ENCODE measurements around the gene AHI1. TPM values are rescaled to one million over a fixed set of nuclear protein-coding genes. Genes with fewer than 3 reads are reported as not detected.

AHI1 gene
- total RNA-seq, 2 experiments from 2014 or later = 21.1 to 27.5 TPM

DNA sequence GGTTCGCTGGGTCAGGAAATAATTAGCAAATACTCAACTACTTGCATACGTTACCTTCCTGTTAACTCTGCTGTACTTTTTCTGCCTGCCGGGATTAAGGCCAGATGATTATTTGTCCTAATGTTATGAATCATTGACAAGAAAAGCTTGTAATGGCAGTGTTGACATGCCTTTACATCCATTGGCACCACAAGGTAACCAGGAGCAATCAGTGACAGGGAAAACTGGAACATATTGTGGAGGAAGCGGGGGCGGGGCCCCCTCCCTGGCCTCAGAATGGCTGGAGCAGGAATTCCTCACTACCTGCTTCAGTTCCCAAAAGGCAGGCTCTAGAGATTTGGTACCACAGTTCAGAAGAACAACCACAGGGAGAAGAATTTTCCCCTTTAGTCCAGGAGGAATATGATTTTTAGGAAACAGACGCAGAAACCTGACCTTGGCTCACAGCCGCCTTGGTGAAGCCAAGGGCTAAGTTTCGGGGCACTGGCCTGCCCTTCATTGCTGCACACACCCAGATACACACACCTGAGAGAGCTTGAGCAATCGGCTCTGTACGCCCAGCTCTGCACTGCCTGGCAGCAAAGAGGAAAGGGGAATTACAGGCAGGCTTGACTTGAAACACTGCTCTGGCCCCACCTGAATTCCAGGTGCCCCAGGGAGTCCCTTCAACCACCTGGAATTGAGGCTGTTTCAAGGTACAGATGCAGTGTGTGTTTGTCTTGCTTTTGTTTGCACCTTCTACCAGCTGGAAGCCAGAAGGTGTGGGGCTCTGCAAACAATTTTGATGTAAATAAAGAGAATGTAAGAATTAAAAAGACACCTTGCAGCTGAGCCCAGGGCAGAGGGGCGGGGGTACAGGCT, 226.6 kb downstream of the AHI1 start:
- Histone ChIP-seq H3K27me3 (ENCODE audit: control insufficient read depth in 1 of 2, insufficient read depth in 2 of 2, low read length in 2 of 2) (no peaks in the 10 kb centered on the region), H3K4me3 (ENCODE audit: low read length) (no peak overlapping the region), H3K27ac (ENCODE audit: low read depth in 1 of 2, low read length in 2 of 2) (no peak overlapping the region), H3K4me1 (ENCODE audit: insufficient read depth, low read length) (no peaks in the 10 kb centered on the region), H3K36me3 (ENCODE audit: insufficient read depth, low read length) (no peaks in the 10 kb centered on the region), H3K9me3 (ENCODE audit: control insufficient read depth in 1 of 2, insufficient read depth in 1 of 2, low read length in 2 of 2) (no peaks in the 10 kb centered on the region)
- DNase-seq (no peak), ATAC-seq (ENCODE audit: poor library complexity) (no peak)
- TF ChIP-seq, protein P1, sequence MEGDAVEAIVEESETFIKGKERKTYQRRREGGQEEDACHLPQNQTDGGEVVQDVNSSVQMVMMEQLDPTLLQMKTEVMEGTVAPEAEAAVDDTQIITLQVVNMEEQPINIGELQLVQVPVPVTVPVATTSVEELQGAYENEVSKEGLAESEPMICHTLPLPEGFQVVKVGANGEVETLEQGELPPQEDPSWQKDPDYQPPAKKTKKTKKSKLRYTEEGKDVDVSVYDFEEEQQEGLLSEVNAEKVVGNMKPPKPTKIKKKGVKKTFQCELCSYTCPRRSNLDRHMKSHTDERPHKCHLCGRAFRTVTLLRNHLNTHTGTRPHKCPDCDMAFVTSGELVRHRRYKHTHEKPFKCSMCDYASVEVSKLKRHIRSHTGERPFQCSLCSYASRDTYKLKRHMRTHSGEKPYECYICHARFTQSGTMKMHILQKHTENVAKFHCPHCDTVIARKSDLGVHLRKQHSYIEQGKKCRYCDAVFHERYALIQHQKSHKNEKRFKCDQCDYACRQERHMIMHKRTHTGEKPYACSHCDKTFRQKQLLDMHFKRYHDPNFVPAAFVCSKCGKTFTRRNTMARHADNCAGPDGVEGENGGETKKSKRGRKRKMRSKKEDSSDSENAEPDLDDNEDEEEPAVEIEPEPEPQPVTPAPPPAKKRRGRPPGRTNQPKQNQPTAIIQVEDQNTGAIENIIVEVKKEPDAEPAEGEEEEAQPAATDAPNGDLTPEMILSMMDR (IDR thresholded peaks at IDR 0.05) = no peak
- H3K9me3 Mint-ChIP-seq = no peaks in the 10 kb centered on the region
- no peak overlapping the region for H3K4me3 Mint-ChIP-seq
- no peaks in the 10 kb centered on the region for H3K36me3 Mint-ChIP-seq (ENCODE audit: low read depth)
- H3K4me1 Mint-ChIP-seq (ENCODE audit: low read depth) = no peaks in the 10 kb centered on the region
- no peak overlapping the region for H3K27ac Mint-ChIP-seq
- ChIA-PET CTCF (no interaction called here), POLR2A (no interaction called here)
- intact Hi-C loops (cut with DNase I, micrococcal nuclease) = no loop called here
- H3K27me3 Mint-ChIP-seq = peaks cover 4% of the 10 kb centered on the region

DNA sequence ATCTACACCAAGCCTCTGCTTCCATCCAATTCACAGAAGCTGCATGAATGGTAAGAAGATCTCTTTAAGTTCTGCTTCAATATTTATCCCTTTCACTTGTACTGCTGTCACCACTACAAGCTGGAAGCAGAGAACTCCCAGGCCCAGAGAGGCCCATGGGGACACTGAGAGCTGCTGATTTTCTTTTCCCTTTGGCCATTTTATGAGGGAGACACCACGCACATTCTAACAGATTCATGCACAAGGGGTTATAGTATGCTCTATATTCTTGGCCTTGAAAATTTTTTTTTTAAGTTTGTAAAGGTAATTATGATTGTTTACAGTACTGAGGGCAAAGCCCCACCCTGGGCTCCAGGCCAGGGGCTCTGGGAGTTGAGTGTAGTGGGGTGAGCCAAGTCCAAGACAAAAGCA, 228.1 kb downstream of the AHI1 start:
- Histone ChIP-seq H3K36me3 (ENCODE audit: insufficient read depth, low read length) (no peaks in the 10 kb centered on the region), H3K27me3 (ENCODE audit: control insufficient read depth in 1 of 2, insufficient read depth in 2 of 2, low read length in 2 of 2) (no peaks in the 10 kb centered on the region), H3K27ac (ENCODE audit: low read depth in 1 of 2, low read length in 2 of 2) (no peak overlapping the region), H3K4me1 (ENCODE audit: insufficient read depth, low read length) (no peaks in the 10 kb centered on the region), H3K9me3 (ENCODE audit: control insufficient read depth in 1 of 2, insufficient read depth in 1 of 2, low read length in 2 of 2) (no peaks in the 10 kb centered on the region), H3K4me3 (ENCODE audit: low read length) (no peak overlapping the region)
- Mint-ChIP-seq H3K4me3 (no peak overlapping the region), H3K27ac (no peak overlapping the region), H3K4me1 (ENCODE audit: low read depth) (no peaks in the 10 kb centered on the region), H3K27me3 (no peaks in the 10 kb centered on the region), H3K9me3 (no peaks in the 10 kb centered on the region), H3K36me3 (ENCODE audit: low read depth) (no peaks in the 10 kb centered on the region)
- POLR2A ChIA-PET = no interaction called here
- ATAC-seq (ENCODE audit: poor library complexity) (no peak), DNase-seq (no peak)
- TF ChIP-seq, protein P1 (IDR thresholded peaks at IDR 0.05) = no peak
- intact Hi-C loops (cut with DNase I, micrococcal nuclease) = no loop called here
- CTCF ChIA-PET = interaction anchor here (0.5 kb wide), 1 partner anchor 1064 kb away, joined by 3 read pairs; no protein-coding TSS in a partner anchor

DNA sequence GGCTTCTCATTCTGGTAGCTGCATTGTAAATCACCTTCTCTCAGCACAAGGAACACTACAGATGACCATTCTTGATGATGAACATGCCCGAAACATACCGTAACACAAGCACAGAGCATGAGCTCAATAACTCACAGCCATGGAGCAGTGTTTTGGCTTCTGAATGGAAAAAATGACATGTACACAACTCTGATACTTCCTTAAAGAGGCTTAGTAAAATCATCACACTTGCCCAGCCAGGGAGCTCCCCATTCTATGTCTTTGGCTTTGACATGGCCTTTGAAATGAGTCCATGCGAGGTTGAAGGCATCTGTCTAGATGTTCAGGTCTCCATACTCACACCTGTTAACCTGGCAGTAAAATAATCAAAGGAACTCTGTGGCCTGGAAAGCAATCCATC, 228.8 kb downstream of the AHI1 start:
- no peak for ATAC-seq (ENCODE audit: poor library complexity)
- no peaks in the 10 kb centered on the region for H3K4me1 ChIP-seq (ENCODE audit: insufficient read depth, low read length)
- Mint-ChIP-seq H3K4me3 (no peak overlapping the region), H3K27me3 (no peaks in the 10 kb centered on the region), H3K4me1 (ENCODE audit: low read depth) (no peaks in the 10 kb centered on the region), H3K27ac (no peak overlapping the region), H3K9me3 (no peaks in the 10 kb centered on the region), H3K36me3 (ENCODE audit: low read depth) (no peaks in the 10 kb centered on the region)
- TF ChIP-seq, protein P1 (IDR thresholded peaks at IDR 0.05) = no peak
- intact Hi-C loops (cut with DNase I, micrococcal nuclease) = no loop called here
- no peak overlapping the region for H3K4me3 ChIP-seq (ENCODE audit: low read length)
- CTCF ChIA-PET = no interaction called here
- H3K9me3 ChIP-seq (ENCODE audit: control insufficient read depth in 1 of 2, insufficient read depth in 1 of 2, low read length in 2 of 2) = no peaks in the 10 kb centered on the region
- H3K27ac ChIP-seq (ENCODE audit: low read depth in 1 of 2, low read length in 2 of 2) = no peak overlapping the region
- H3K36me3 ChIP-seq (ENCODE audit: insufficient read depth, low read length) = no peaks in the 10 kb centered on the region
- POLR2A ChIA-PET = no interaction called here
- DNase-seq = no peak
- H3K27me3 ChIP-seq (ENCODE audit: control insufficient read depth in 1 of 2, insufficient read depth in 2 of 2, low read length in 2 of 2) = no peaks in the 10 kb centered on the region

All from CD4-positive, alpha-beta T cell (primary cell).